Hematopoietic multipotent progenitor cell (in vitro differentiated cells): ENCODE data around the gene LTC4S. TPM values are rescaled to one million over a fixed set of nuclear protein-coding genes. Genes with fewer than 3 reads are reported as not detected.

Source experiments
- DNase-seq, 3 donors: peaks; one replicate each; pipeline ENCODE4 v3.0.0-alpha.2; 2011 to 2015; ENCODE audit warnings: low read depth in 2 of 3, low spot score in 2 of 3
- total RNA-seq: library from RNA; depleted of rRNA; stranded (reverse); fragments of >200 nt; gene quantifications from one replicate; pipeline ENCODE4 v1.2.3, GENCODE V29; 2012

Gene LTC4S
- total RNA-seq, 1 donor: 8.6 TPM

GRCh38 chr5:179794171-179794570 is 385 bp downstream of the LTC4S start:
- no peak for DNase-seq

- no peak for DNase-seq
These were observed 789 bp downstream of the LTC4S start for GRCh38 chr5:179794575-179794974.

GRCh38 chr5:179795049-179795862 is 1.5 kb downstream of the LTC4S start:
- DNase-seq: no peak

- DNase-seq: peak in 2 of 3 donors; percentile 78 to 82
These were observed 2.4 kb downstream of the LTC4S start for GRCh38 chr5:179795863-179796833.

- no peak for DNase-seq
These were observed 3.3 kb downstream of the LTC4S start for GRCh38 chr5:179796877-179797608.

GRCh38 chr5:179797741-179798140 is 4.0 kb downstream of the LTC4S start:
- DNase-seq: no peak

GRCh38 chr5:179798144-179798770 is 4.5 kb downstream of the LTC4S start:
- DNase-seq: no peak

- DNase-seq: no peak
These were observed 5.2 kb downstream of the LTC4S start for GRCh38 chr5:179798771-179799643.

- DNase-seq: no peak
These were observed 5.8 kb downstream of the LTC4S start for GRCh38 chr5:179799644-179799973.

- DNase-seq: no peak
These were observed 6.4 kb downstream of the LTC4S start for GRCh38 chr5:179800071-179800695.

GRCh38 chr5:179800696-179801201 is 7.0 kb downstream of the LTC4S start:
- no peak for DNase-seq

GRCh38 chr5:179801304-179802206 is 7.8 kb downstream of the LTC4S start:
- peak in 2 of 3 donors; percentile 77 to 84 for DNase-seq

GRCh38 chr5:179802207-179802883 is 8.6 kb downstream of the LTC4S start:
- no peak for DNase-seq

GRCh38 chr5:179802950-179803562 is 9.3 kb downstream of the LTC4S start:
- no peak for DNase-seq

- DNase-seq: peak in 2 of 3 donors; percentile 72
These were observed 10.1 kb downstream of the LTC4S start for GRCh38 chr5:179803651-179804554.

GRCh38 chr5:179804555-179804947 is 10.8 kb downstream of the LTC4S start:
- DNase-seq: no peak
